ENCODE data around the gene NCOA7.

The NCOA7 gene

DNA sequence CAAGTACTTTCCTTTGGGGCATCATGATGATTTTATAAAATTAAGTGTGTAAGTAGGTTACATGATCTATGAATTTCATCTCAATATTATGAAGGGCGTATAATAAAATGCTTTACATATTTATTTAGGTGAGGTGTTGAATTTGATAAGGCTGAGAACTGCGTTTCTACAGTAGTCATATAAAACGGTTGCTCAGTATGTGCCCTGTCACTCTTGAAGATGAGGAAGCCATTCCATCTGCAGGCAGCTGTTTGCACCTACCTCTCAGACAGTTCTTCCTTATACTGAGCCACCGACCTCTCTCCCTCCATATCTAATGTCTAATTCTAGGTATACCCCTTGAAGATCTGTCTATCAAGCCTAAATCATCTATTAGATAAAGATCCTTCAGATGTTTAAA, 16.1 kb downstream of the NCOA7 start:
- Histone ChIP-seq H3K4me1 (ENCODE audit: insufficient read depth, low read length) (peaks cover 15% of the 10 kb centered on the region), H2AFZ (ENCODE audit: low read depth, low read length) (no peak overlapping the region), H3K27ac (ENCODE audit: low read length) (no peak overlapping the region), H3K27me3 (ENCODE audit: insufficient read depth, low read length, poor library complexity) (no peaks in the 10 kb centered on the region), H3K4me3 (ENCODE audit: low read depth in 1 of 2, low read length in 2 of 2) (no peak overlapping the region), H3K9ac (ENCODE audit: low read depth, low read length) (no peak overlapping the region), H3K79me2 (ENCODE audit: insufficient read depth, low read length) (peaks cover 35% of the 10 kb centered on the region), H4K20me1 (ENCODE audit: insufficient read depth, low read length) (peaks cover 10% of the 10 kb centered on the region; the same call in 1 of the 2 replicates), H3K9me3 (ENCODE audit: insufficient read depth, low read length, severe bottlenecking) (no peaks in the 10 kb centered on the region), H3K36me3 (ENCODE audit: insufficient read depth, low read length) (0 out of 2 replicates have a peak, but pooled peaks cover 3% of the 10 kb centered on the region), H3K4me2 (ENCODE audit: insufficient read depth, low read length) (no peak overlapping the region)
- ATAC-seq (ENCODE audit: insufficient read depth, low read depth) (no peak), DNase-seq (no peak)
- no peak for TF ChIP-seq EZH2 (IDR thresholded peaks at IDR 0.05; ENCODE audit: borderline replicate concordance, low read depth, low read length, severe bottlenecking)
- TF ChIP-seq, protein P1, sequence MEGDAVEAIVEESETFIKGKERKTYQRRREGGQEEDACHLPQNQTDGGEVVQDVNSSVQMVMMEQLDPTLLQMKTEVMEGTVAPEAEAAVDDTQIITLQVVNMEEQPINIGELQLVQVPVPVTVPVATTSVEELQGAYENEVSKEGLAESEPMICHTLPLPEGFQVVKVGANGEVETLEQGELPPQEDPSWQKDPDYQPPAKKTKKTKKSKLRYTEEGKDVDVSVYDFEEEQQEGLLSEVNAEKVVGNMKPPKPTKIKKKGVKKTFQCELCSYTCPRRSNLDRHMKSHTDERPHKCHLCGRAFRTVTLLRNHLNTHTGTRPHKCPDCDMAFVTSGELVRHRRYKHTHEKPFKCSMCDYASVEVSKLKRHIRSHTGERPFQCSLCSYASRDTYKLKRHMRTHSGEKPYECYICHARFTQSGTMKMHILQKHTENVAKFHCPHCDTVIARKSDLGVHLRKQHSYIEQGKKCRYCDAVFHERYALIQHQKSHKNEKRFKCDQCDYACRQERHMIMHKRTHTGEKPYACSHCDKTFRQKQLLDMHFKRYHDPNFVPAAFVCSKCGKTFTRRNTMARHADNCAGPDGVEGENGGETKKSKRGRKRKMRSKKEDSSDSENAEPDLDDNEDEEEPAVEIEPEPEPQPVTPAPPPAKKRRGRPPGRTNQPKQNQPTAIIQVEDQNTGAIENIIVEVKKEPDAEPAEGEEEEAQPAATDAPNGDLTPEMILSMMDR (IDR thresholded peaks at IDR 0.05; ENCODE audit: borderline replicate concordance, extremely low read depth, low read length, poor library complexity, severe bottlenecking) = no peak

DNA sequence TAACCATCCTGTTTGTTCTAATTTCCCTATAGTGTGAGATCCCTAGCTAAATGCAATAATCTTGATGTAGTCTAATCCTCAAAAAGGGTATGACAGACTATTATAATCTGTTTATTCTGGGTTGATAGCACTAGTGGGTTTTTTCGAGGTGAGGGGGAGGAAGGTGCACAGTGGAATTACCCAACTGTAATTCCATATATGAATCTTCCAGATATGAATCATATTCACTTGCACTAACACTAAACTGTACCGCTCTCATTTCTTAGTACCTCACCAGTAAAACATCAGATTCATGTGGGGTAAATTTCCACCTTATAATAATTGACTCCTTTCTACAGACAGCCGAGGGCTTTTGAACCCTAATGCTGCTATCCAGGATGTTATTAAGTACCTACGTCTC, 16.5 kb downstream of the NCOA7 start:
- peaks cover 13% of the 10 kb centered on the region for H3K4me1 ChIP-seq (ENCODE audit: insufficient read depth, low read length)
- no peak for TF ChIP-seq EZH2 (IDR thresholded peaks at IDR 0.05; ENCODE audit: borderline replicate concordance, low read depth, low read length, severe bottlenecking)
- TF ChIP-seq, protein P1 (IDR thresholded peaks at IDR 0.05; ENCODE audit: borderline replicate concordance, extremely low read depth, low read length, poor library complexity, severe bottlenecking) = no peak

DNA sequence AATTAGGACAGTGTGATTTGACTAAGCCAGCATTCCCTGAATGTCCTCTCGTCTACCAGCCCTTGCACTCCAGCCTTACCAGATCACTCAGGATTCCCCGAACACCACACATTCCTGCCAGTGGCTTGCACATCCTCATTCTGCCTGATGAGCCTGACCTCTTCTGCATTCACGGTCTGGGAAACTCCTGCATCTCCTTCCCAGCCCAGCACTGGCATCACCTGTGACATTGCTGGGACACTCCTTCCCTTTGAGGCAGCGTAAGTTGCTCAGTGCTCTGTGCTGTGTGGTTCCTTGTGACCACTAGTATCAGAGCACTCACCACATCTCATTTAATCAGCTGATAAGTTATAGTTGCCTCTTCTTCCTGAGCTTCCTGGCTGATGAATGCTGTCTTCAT, 17.3 kb downstream of the NCOA7 start:
- no peak for DNase-seq

More for the DNA sequence above, 16.5 kb downstream of the NCOA7 start:
- H4K20me1 ChIP-seq (ENCODE audit: insufficient read depth, low read length) = peaks cover 11% of the 10 kb centered on the region; the same call in 1 of the 2 replicates
- DNase-seq = no peak
- no peak overlapping the region for H3K4me3 ChIP-seq (ENCODE audit: low read depth in 1 of 2, low read length in 2 of 2)
- 0 out of 2 replicates have a peak, but pooled peaks cover 3% of the 10 kb centered on the region for H3K36me3 ChIP-seq (ENCODE audit: insufficient read depth, low read length)
- no peak overlapping the region for H3K4me2 ChIP-seq (ENCODE audit: insufficient read depth, low read length)
- no peak overlapping the region for H3K9ac ChIP-seq (ENCODE audit: low read depth, low read length)
- no peak overlapping the region for H3K27ac ChIP-seq (ENCODE audit: low read length)
- H3K79me2 ChIP-seq (ENCODE audit: insufficient read depth, low read length) = peaks cover 40% of the 10 kb centered on the region
- no peak for ATAC-seq (ENCODE audit: insufficient read depth, low read depth)
- no peaks in the 10 kb centered on the region for H3K9me3 ChIP-seq (ENCODE audit: insufficient read depth, low read length, severe bottlenecking)
- H3K27me3 ChIP-seq (ENCODE audit: insufficient read depth, low read length, poor library complexity) = no peaks in the 10 kb centered on the region
- H2AFZ ChIP-seq (ENCODE audit: low read depth, low read length) = no peak overlapping the region

More for the DNA sequence above, 17.3 kb downstream of the NCOA7 start:
- TF ChIP-seq EZH2 (IDR thresholded peaks at IDR 0.05; ENCODE audit: borderline replicate concordance, low read depth, low read length, severe bottlenecking) = no peak
- TF ChIP-seq, protein P1 (IDR thresholded peaks at IDR 0.05; ENCODE audit: borderline replicate concordance, extremely low read depth, low read length, poor library complexity, severe bottlenecking) = no peak
- Histone ChIP-seq H3K9ac (ENCODE audit: low read depth, low read length) (no peak overlapping the region), H3K27ac (ENCODE audit: low read length) (no peak overlapping the region), H3K27me3 (ENCODE audit: insufficient read depth, low read length, poor library complexity) (no peaks in the 10 kb centered on the region), H2AFZ (ENCODE audit: low read depth, low read length) (no peak overlapping the region), H4K20me1 (ENCODE audit: insufficient read depth, low read length) (peaks cover 13% of the 10 kb centered on the region; the same call in 1 of the 2 replicates), H3K4me2 (ENCODE audit: insufficient read depth, low read length) (no peak overlapping the region), H3K4me1 (ENCODE audit: insufficient read depth, low read length) (peaks cover 5% of the 10 kb centered on the region; the same call in 1 of the 2 replicates), H3K9me3 (ENCODE audit: insufficient read depth, low read length, severe bottlenecking) (no peaks in the 10 kb centered on the region), H3K36me3 (ENCODE audit: insufficient read depth, low read length) (0 out of 2 replicates have a peak, but pooled peaks cover 3% of the 10 kb centered on the region), H3K79me2 (ENCODE audit: insufficient read depth, low read length) (peaks cover 47% of the 10 kb centered on the region), H3K4me3 (ENCODE audit: low read depth in 1 of 2, low read length in 2 of 2) (no peak overlapping the region)
- ATAC-seq (ENCODE audit: insufficient read depth, low read depth) = peak; percentile 44; the same call in 1 of the 3 replicates

Measured in DND-41 (cell line).